Pulmonary artery endothelial cell (primary cell): ENCODE results near the gene SMG6. TPM values are rescaled to one million over a fixed set of nuclear protein-coding genes. Genes with fewer than 3 reads are reported as not detected.

Source experiments
- DNase-seq: peaks from one replicate; pipeline ENCODE4 v3.0.0-alpha.2; 2011; ENCODE audit warnings: low read depth, low spot score
- total RNA-seq: library from RNA; depleted of rRNA; stranded (reverse); fragments of >200 nt; gene quantifications from 2 replicates; pipeline ENCODE4 v1.2.3, GENCODE V29; 2014

Gene SMG6
- total RNA-seq, 1 donor from 2014 or later = 24.9 TPM

DNA sequence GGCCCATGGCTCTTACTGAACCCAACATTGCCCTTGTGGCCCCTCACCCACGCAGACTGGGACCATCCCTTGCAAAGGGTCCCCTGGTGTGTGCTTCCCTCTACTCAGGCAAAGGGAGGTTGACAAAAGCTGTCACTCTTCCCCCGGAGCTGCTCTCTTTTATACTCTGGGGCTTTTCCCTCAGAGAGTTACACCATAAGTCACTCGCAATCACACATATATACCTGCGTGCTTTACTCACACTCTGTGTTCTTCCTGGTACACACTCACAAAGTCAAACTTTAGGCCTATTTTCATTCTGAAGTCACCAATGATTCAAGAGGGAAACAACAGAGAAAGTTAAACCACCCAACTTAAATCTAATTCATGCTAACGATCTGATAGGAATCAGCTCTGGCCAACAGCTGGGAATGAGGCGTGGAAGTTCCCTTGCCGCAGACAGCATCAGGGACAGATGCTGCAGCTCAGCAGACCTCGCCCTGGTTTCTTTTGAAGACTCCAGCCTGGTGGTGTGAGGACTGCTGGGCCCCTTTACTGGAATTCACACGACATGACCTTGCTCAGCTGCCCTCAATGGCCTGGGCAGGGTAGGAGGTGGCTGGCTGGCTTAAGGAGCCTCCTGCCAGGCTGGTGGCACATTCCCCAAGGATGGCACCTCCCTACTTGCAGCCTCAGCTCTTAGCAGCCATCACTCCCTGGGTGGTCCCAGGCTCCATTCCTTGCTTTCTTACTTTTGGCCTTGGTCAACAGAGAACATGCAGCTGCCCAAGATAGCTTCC lies 221.4 kb downstream of the SMG6 start:
- DNase-seq = no peak

DNA sequence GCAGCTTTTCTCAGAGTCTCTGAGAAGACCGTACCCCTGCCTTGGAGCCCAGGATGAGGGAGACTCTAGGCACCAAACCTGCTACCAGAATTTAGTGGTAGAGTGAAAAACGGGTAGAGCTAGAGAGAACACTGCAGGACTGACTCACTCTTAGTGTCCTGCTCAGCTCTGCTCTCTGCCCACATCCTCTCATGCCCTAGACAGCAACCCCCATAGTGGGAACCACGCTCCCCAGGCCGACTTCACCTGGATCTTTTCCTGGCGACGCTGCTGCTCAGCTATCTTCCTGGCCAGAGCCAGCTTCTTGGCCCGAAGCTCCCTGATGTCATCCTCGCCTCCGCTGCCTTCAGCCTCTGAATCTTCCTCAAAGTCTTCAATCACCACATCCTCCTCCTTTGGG lies 222.0 kb downstream of the SMG6 start:
- DNase-seq = no peak

DNA sequence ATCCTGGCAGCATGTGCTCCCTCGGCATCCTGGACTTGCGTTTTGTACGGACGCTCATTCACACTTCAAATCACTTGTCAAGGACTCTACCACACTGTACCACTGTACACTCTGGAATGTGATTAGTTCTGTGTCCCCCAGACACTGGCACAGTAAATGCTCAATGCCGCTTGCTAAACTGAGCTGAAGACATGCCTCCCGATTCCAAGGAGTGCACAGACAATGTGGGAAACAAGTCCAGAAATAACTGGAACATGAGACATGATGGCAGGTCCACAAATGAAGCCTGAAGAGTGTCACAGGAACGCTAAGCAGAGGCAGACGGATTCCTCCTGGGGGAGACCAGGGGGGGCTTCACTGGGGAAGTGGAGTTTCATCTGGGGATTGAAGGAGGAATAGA lies 226.5 kb downstream of the SMG6 start:
- DNase-seq = no peak

DNA sequence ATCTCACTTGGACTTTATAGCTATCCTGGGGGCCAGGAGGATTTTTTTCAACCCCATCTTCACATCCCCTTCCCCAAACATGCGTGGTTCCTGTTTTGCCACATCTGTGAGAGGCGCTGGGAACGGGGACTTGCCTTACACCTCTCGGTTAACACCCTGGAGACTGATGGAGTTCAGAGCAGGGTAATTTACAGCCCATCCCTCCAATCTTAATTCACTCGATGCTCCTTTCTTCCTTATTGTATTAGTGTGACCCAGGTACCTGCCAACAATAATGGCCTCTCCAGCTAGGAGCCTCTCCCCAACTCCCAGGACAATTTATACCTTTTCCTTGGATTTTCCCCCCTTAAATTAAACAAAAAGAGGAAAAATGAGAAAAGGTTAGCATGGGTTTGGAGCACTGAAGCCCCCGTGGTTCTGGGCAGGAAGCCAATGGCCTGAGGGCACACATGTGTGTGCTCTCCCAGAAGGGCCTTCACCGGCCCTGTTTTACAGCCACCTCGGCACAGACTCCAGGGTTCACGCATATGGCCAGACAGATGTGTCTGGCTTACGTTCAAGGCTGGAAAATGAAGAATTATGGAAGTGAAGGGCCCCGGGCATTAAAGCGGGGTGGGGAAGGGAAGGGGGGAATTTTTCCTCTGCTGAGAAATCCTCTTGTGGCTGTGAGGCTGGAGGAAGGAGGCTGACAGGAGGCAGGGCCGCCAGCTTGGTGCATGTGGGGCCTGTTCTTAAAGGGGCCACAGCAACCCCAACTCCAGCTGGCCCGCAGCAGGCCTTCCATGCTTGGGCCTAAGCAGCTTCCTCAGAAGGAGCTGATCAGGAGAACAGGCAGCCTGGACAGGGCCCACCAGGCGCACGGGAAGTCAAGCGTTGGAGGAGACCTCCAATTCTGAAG lies 227.2 kb downstream of the SMG6 start:
- no peak for DNase-seq

DNA sequence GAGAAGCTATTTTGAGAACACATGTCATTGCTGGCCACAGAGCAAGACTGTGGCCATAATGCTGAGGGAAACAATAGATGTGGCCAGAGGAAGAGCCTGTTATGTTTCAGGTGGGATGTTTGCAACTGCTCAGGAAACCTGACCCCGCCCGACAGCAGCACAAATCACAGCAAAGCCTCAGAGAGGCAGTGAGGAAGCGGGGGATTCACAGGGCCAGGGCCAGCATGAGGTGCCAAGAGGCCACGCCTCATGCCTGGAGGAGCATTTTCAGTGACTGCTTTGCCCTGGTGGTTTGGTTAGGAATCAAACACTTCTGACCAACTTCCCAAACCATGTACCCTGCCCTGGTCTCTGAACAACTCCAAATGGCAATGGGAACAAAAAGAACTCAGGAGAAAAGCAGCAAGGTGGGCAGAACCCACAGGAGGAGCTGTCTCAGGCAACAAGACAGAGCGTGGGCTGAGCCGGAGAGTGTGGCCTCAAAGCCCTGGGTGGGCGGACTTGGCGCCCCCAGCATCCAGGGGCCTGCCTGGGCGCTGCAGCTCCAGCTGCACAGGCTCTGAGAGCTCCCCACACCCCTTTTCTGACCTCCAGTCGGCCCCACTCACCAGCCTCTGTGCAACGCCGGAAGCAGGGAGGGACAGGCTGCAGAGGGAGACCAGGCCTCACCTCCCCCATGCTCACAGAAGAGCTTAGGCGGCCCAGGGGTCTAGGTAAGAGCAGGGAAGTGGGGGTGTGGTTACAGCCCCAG lies 228.1 kb downstream of the SMG6 start:
- DNase-seq = no peak

DNA sequence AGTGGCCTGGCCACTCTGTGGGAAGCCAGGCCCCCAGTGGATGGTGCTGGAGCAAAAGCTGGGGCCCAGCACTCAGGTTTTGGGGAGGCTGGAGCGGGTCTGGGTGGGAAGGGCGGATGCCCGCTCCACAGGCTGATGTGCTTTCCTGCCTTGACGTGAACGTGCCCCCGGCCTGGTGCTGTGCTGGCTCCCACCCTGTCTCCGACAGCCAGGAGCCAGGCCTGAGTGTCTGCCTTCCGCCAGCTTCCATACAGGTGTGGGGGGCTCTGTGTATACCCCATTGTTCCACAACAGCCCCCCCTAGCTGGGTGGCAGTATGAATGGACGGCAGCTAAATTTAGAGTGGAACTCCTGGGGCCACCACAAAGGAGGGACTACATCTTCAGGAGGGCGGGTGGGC lies 228.7 kb downstream of the SMG6 start:
- DNase-seq = no peak

DNA sequence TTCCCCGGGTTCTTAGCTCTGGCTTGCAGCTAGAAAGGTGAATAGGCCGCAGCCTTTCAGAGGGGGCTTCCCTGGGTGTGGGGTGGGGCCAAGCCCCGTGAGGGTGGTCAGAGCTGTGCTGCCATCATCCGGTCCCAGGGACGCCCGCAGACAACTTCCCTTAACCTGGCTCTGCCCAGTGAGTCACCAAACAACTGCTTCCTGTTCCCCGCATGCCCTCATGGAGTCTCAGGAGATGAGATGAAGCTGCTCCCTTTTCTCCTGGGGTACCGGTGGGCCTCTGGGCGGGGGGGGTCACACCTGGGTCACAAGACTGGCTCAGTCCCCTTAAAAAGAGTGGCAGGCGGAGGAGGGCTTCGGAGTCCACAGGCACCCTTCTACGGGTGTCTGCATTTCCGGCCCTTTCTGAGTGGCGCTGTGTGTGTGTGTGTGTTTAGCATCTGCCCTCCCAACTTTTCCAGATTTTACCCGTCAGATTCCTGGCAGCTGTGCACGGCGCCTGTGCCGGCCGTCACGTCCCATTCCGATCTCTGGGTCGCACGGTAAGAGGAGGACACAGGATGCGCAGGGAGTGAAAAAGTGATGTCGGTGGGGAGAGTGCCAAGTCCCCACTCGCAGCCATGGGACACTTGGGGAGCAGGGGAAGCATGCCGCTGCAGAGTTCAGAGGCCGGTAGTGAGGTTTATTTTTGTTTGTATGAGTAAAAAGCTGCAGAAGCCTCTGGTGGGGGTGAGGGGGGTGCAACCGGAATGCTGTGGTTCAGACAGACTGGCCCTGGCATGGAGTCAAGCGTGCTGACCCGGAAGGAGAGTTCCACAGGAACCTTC lies 231.9 kb downstream of the SMG6 start:
- DNase-seq = no peak

DNA sequence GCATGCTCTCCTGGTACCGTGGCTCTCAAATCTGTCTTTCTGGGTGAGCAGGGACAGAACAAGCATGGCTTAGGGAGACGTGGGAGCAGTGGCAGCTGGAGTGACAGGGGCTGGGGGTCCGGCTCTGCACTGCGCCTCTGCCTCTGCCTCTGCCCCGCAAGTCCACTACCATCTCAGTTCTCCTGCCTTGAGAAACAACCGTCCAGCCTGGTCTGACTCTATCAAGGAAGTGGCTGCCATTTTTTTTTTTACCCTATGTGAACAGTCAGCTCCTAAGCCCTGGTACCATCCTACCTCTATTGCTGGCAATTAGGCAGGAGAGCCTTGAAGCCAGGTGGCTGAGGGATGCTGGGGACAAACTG lies 232.6 kb downstream of the SMG6 start:
- DNase-seq = no peak

DNA sequence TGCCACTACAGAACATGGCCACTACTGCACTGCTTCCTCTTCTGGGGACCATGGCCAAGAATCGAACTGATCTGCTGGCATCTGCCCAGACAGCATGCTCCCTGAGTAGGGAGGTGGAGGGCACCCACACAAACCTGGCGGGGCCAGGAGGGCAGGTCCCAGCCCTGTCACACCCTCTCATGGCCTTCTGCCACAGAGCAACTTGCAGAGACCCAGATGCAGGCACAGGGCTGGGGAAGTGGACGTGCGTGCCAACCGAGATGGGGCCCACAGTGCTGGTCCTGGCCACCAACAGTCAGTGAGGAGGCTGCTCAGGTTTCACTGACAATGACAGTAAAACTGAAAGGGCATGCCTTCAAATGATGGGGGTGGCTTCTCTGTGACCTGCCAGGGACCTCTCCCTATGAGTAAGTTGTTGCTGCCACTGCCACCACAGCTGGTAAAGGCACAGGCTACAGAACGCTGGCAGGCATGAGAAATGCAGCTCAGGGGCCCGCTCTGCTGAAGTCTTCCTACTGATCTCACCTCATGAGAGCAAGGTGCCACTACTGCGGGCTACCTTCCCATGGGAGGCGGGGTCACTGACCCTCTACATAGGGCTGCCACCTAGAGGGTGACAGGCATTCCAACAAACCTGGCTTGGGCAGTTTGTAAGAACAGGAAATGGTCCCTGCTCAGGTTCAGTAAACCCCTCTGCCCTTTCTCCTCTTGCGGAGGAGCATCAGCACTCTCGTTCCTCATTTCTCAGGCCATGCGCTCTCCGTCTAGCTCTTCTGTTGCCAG lies 233.2 kb downstream of the SMG6 start:
- no peak for DNase-seq

DNA sequence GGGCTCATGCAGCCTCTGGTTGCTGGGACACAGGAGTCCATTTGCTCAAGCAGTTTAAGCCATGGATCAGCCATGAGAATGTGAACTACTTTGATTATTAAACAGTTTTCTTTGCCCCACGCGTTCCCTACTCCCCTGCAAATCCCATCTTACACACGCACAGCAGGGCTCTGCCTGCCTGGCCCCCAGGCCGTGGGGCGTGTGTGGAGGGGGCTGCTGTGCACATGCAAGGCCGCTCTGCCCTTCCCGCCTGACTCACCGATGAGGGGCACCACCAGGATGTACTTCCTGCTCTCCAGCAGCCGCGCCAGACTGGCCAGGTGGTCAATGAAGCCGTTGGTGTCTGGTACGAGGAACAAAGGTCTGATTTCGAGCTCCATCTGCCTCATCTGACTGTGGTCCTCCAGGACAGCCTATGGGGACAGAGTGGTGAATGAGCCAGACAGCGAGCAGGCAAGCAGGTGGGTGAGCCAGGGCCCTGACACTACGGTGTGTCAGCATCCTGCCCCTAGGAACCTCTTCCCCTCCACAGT lies 235.0 kb downstream of the SMG6 start:
- no peak for DNase-seq

DNA sequence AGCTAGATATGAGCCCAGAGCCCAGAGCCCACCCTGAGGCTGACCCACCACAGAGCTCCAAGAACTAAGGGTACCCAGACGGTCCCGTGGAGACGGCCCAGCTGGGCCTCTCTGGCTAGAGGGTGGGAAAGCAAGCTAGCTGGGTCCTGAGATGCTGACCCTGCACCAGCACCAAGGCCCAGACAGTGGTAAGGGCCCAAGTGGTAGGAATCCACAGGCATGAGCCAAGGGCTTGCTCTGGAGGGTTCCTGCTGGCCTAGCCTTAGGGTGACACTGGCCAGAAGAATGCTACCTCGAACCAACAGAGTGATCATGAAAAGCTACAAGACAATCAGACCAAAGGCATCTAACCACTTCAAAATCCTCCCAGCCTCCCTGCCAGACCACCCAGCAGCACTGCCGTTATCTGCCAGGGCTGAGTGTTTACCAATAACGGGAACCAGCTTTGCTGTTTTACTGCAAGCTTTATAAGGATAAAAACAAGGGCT lies 235.5 kb downstream of the SMG6 start:
- DNase-seq = no peak

DNA sequence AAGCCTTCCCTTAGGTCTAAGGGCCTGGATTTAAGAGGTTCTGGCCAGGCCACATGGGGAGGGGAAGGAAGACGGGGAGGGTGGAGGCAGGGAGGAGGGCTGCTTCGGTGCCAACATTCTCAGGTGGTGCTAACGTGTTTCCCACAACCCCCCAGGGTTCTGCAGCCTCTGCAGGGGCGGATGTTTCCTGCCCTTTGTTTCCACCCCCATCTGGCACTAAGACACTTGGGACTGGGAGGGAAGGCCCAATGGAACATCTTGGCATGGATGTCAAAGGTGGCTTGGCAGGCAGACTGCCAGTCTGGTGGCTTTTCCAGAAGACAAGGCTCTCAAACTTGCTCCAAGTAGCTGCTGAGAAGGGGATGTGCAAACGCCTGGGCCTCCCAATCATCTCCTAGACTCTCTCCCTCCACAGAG lies 236.0 kb downstream of the SMG6 start:
- DNase-seq = no peak

DNA sequence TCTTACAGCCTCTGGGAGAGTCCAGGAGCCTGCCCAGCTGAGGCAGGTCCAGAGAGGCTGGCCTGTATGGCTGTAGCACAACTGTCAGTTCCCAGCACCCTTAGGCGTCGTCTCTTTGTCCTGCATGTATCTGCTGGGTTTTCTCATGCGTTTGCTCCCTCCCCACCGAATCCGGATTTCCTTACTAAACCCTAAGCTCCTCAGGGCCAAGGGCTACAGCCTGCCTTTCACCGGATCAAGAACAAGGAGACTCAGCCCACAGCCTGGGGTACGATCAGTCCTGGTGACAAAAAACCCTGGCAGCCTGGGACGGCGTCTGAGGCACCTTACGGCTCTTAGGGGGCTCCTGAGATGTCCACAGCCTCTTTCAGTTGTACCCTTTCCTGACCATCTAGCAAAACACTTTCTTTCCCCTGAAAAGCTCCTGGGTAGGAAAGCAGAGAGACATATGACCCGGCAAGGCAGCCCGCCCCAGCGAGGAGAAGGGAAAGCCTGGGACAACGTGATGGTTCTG lies 236.5 kb downstream of the SMG6 start:
- no peak for DNase-seq

DNA sequence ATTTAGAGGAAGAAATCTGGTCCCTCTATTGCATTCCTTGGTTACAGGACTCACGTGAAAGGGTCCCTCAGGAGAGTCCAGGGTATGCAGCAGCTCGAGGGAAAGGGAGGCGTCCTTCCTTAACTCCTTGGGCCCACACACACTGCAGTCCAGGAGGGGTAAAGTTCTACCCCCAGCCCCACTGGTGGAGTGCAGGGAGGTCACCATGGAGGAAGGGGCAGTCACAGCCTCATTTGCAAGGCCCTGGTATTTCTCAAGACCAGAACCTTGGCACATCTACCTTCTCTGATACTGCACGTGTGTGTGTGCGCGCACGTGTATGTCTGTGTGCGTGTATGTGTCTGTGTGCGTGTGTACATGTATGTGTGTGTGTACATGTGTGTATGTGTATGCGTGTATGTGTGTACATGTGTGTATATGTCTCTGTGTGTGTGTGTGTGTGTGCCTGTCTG lies 237.6 kb downstream of the SMG6 start:
- DNase-seq = no peak

DNA sequence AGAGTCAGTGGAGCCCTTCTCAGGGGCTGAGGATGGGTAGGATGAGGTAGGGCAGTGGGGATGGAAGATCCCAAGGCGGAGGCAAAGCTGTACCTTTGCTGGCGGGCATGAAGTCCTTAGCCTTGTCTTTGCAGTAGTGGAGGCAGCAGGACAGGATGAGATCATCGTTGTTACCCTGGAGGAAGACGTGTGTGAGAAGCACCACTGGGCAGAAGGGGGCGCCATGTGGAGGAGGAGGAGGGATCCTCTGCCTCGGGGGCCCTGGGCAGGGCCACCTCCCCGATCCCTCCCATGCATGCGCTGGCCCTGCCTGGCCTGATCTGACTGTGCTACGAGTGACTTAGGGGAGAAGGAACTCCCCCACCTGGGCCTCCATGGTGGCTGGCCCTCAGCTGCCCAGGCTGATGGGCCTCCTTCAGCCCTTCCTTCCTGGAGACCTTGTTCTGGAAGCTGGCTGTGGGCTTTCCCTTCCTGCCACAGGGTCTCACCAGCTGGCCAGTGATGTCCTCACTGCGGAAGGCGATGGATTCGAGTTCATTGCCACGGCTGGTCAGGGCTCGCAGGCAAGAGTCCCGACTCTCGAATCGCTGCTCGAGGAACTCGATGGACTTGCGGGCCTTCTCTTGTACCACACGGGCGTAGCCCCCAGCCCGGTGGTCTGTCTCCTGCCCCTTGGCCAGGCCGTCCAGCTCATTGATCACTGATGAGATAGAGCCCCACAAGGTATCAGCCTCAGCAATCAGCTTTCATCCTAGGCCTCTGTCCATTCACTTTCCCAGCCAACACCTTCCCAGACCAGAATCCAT lies 238.4 kb downstream of the SMG6 start:
- no peak for DNase-seq

DNA sequence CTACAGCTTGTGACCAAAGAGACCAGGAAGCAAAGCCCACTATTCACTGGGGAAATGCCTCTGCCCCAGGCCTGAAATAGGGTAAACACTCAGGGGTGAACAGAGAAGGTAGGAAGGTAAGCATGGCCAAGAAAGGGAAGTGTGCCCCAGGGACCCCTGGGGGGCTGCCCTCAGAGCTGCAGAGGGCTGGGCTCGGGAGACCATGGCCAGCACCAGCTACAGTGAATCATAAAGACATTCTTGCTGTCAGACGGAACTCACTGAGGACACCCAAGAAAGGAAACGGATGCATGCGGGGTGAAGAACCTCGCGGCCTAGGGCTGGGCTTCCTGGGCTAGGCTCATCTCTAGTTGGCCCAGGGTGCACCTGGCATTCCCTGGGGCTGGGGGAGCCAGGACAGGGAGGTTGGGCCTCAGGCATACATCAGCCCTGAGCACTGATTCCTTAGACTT lies 239.0 kb downstream of the SMG6 start:
- no peak for DNase-seq

DNA sequence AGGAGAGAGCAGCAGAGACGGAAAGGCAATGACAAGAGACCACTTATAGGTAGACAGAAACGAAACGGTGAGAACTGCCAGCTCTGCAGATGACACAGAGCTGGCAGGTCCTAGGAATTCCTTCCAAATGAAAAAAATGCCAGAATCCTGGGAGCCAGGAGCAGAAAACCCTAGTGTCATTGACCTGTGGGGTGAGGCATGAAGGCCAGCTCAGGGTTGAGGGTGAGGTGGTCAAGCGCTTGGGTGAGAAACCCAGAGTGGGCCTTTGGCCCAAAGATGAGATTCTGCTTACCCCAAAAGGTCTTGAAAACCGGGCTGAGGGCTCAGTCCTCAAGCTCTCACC lies 239.5 kb downstream of the SMG6 start:
- no peak for DNase-seq

DNA sequence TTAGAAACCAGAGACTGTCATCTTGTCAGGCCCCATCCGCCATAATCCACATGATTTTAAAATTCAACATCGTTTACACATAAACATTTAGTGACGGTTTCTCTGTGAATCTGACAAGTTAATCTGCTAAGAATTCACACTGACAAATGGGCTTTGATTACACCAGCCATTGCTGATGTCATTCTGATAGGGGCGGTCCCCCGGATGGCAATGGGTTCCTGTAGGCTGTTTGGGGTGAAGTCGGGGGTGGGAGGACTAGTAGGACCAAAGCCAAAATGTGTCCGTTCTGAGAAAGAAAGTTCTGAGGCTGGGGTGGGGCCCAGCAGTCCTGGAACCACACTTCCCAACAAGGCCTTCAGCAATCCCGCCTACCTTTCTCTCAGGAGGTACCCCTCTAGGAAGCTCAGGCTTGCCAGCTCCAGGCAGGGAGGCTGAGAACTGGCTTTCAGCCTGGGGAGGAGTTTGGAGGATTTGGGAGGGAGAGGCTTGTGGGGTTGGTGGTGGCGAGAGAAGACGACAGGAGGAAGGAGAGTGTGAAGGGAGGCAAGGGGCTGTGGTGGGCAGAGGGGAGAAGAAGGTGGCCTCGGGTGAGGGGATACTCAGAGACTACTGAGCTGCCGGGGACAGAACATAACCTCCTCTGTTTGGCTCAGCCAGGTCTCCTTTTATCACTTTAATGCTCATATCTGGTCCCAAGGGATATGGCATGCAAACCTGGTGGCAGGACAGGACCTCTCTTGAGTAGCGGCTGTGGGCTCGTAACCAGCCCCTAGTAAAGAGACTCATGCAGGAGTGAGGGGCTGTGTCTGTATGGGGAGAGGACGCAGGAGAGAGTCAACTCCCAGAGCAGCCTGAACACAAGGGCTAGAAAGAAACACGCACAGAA lies 240.1 kb downstream of the SMG6 start:
- DNase-seq = no peak
